8988T (cell line): ENCODE measurements around the gene TUBGCP6.
"Not testable (repeated sequence)": the region's sequence is repeated elsewhere in the genome, so short reads cannot be mapped to it uniquely, and the experiment has no call there.

Source experiments
- DNase-seq: peaks from one replicate; pipeline ENCODE4 v3.0.0; 2011

The TUBGCP6 gene

DNA sequence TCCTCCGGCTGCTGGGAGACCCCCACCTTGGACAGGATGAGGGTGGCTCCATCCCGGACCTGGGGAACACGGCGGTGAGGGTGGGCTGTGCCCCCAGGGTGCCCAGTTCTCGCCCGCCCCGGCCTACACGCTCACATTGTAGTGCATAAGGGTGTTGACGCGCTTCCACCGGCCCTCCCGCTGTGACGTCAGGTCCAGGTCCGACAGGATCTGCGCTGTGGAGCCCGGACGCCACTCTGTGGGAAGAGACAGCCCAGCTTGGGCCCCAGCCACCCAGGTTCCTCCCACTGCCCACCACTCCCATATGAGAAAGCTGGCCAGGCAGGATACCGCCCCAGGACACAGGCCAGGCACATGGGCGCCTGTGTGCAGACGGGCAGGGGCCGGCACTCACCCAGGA lies 33.6 kb upstream of the TUBGCP6 start:
- DNase-seq = no peak

DNA sequence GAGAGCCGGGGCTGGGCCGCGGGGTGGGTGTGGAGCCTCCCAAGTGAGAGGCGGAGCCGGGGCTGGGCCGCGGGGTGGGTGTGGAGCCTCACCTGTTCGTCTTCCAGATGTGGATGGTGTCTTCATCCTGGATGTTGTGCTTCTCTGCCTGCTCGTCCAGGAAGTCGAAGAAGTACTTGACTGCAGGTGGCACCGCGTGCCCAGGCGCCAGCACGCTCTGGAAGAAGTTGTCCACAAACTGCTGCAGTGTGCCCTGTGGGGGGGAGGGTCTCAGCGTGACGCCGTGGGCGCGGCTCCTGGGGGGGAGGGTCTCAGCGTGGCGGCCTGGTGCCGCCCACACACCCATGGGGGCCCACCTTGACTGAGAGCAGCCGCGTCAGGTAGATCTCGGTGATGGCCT lies 32.9 kb upstream of the TUBGCP6 start:
- no peak for DNase-seq

DNA sequence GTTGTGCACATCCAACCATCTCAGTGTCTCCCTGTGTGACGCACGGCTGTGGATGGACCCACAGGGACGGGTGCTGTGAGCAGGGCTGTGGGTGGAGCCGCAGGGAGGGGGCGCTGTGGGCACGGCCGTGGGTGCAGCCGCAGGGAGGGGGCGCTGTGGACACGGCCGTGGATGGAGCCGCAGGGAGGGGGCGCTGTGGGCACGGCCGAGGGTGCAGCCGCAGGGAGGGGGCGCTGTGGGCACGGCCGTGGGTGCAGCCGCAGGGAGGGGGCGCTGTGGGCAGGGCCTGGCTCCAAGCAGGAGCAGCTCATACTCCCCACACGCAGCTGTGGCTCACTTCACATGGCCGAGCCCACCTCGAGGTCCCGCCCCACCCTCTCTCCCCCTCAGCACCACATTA lies 31.3 kb upstream of the TUBGCP6 start:
- no peak for DNase-seq

DNA sequence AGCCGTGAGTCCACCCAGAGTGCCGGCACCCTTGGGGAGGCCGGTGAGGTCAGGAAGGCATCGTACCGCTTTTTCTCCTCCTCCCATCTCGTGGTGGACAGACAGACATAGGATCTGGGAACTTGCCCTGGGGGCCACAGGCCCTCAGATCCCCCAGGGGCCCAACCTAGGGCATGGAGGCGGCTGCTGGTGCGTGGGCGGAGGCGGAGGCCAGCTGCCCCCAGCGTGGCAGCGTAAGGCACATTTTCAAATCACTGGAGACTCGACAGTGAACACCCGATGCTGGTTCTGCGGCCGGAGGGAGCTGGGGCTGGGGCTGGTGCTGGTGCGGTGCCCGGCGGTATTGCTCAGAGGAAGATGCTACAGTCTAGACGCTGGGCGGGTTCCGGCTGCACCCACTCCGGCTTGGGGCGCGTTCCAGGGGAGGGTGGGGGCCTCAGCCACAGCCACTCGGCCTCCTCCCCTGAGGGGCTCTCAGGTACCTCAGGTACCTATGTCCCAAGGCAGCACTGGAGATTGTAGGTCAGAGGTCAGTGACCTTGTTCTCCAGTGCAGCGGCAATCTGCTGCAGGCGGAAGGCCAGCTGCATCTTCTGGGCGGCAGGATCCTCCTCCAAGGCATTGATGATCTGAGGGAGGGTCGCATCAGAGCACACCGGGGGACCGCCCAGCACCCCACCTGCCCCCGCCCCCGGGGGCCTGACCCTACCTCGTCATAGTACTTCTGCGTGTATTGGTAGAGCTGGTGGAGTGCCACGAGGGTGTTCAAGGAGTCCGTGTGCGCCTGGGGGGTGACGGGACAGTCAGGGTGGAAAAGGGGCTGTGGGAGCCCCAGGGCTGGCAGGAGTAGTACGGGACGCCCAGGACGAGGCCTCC lies 30.6 kb upstream of the TUBGCP6 start:
- DNase-seq = no peak

DNA sequence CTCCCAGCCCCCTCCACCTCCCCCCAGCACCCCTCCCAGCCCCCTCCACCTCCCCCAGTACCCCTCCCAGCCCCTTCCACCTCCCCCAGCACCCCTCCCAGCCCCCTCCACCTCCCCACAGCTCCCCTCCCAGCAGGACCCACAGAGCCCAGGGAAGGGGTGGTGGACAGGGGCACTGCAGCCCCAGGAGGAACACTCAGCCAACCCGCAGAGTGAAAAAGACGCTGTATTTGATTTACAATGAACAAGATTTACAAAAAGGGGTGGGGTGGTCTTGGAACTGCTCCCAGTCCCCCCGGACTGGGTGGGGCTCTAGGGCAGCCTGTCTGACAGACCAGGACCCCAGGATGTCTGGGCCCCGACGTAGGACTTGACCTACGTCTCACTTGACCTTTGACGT lies 29.9 kb upstream of the TUBGCP6 start:
- DNase-seq = no peak

DNA sequence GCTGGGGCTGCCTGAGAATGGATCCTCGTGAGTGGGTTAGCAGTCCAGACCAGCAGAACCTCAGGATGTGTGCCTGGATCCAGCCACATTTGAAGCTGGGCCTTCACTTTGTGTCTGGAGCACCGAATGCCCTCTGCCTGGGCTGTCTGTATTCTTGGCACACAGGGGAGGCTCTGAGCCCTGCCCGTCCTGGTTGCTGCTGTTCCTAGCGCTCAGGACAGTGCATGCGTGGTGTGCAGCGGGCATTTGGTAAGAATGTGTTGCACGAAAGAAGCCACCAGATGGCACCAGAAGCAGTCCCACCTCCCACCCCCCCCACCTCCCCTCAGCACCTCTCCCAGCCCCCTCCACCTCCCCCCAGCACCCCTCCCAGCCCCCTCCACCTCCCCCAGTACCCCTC lies 29.5 kb upstream of the TUBGCP6 start:
- DNase-seq = no peak

DNA sequence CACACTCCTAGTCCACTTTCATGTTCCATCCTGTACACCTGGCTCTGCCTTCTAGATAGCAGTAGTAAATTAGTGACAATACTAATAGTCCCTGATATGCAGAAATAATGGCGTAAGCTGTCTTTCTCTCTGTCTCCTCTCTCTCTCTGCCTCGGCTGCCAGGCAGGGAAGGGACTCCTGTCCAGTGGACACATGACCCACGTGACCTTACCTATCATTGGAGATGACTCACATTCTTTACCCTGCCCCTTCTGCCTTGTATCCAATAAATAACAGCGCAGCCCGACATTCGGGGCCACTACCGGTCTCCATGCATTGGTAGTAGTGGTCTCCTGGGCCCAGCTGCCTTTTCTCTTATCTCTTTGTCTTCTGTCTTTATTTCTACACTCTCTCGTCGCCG lies 29.0 kb upstream of the TUBGCP6 start:
- DNase-seq = not testable (repeated sequence)

DNA sequence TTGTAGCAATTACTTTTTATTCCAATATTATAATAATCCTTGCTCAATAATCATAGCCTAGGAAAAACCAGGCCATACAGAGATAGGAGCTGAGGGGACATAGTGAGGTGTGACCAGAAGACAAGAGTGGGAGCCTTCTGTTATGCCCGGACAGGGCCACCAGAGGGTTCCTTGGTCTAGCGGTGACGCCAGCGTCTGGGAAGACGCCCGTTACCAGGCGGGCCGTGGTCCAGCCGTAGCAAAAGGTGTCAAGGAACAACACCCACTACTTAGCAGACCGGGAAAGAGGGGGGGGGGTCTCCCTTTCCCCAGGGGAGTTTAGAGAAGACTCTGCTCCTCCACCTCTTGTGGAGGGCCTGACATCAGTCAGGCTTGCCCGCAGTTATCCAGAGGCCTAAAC lies 28.5 kb upstream of the TUBGCP6 start:
- DNase-seq = not testable (repeated sequence)

DNA sequence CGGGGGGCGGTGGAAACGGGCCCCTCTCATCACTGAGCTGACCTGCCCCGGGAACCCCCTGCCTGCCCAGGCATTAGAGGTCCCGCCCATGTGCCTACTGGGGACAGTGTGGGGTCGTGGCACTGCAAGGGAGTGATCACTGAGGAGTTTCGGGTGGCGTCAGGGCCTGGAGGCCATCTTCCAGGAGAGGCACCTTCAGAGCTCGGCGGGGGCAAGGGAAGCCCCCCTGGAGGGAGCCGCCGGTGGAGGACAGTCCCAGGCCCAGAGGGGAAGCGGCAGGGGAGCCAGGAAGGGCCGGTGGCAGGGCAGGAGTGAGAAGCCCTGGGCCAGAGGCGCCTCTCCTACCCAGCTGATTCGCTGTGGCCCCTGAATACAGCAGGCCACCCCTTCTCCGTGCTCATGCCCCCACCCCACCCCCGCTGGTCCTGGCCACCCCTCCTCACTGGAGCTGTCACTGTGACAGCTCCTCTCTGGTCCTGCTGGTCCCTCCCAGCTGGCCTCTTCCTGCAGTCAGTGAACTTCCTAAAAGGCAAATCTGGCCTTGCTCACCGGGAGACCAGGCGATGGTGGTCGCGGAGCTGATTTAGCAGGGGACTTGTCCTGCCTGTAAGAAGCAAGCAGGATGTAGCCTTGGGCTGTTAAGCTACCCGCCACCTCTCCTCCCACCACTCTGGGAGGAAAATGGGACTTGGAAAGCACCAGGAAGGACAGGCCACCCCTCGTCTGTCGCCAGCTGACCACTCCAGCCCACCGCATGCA lies 27.4 kb upstream of the TUBGCP6 start:
- no peak for DNase-seq

DNA sequence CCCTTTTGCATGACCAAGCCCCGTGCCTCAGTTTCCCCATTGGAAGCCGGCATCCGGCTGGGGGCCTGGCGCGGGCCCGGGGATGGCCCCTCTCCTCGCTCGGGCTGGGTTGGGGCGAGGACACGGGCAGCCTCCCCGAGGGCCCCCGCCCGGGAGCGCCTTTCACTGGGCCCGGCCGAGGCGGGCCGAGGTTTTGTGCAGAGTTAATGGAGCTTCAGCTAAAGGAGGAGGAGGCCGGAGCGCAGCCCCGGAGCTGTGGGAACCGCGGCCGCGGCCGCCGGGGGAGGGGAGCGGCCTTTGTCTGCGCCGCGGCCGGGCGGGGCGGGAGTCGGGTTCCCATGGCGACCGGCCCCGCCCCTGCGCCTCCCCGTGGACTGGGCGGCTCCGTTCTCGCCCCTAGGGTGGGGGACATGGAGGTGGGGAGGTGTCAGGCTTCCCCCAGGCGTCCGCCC lies 26.7 kb upstream of the TUBGCP6 start:
- DNase-seq = no peak

DNA sequence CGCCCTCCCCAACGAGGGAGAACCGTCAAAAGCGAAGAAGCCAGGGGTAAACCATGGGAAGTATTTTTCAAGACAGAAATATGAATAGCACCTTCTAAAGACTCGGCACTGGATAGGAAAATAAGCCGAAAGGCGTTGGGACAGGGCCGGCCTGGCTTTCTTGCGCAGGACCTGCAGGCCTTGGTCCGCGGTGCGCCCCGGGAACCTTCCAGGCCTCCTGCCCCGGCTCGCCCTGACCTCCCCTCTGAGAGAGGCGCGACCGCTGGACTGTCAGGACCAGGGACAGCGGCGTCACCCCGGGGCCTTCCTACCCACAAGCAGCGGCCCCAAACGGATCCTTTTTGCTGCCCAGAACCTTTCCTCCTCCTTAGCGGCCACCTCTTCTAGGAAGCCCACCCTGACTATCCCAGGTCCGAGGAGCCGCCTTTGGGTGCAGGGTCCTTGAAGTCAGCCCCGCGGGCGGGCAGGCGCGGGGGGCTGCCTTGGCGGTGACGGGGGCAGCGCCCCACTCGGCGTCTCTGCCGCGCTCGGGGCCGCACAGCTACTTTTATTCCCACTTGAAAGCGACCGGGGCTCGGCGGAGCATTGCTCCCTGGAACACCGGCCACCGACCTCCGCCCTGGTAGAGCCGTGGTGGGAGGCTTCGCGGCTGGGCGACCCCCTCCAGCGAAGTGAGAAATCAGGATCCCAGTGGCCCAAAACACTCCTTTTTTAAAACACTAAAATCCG lies 26.0 kb upstream of the TUBGCP6 start:
- DNase-seq = no peak

DNA sequence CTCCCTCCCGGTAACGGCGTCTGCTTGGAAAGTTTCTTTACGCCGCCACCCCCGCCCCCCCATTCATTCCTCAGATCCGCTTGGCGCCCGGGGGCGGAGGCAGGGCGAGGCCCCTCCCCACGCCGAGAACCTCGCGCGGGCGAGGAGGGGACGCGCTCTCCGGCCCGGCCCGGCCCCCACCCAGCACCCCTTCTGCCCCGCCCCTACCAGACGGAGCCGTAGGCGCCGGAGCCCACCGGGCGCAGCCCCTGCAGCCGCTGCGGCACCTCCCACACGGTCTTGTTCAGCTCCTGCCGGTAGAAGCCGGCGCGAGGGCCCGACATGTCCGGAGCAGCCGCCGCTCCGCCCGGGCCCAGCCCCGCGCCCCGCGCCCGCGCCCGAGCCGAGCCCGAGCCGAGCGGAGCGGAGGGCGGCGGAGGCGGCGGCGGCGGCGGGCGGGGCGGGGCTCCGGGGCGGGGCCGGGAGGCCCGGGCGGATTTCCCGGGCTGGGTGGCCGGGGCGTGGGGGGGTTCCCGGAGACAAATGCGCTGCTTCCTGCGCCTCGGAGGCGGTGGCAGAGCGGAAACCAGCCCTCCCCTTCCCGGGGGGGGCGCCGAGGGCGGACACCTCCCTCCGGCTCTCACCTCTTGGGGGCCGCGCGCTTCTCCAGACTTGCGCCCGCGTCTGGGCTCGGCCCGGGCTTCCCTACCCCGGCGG lies 25.3 kb upstream of the TUBGCP6 start, which contains the start of gene MAPK11:
Gene MAPK11, minus strand, starts transcription at position 411 of the 696 bp plus-strand sequence. Its CDS starts 88 bp downstream, at position 323.
- peak; percentile 86 for DNase-seq

DNA sequence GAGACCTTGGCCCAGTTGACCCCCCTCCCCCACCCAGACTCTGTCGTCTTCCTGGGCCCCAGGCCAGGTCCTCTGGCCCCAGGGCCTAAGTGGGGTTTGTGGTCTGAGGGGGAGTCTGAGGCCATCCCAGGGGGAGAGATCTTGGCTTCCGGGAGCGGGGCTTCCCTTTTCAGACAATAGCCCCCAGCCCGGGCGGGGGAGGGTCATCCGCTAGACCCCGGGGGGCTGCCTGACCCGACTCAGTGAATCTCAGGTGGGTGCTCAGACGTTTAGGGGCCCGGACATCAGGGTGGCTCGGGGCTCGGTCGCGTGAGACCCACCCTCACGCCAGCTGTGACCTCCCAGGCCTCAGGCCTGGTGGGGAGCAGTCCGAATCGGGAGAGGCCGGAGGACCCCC lies 24.7 kb upstream of the TUBGCP6 start:
- DNase-seq = no peak

DNA sequence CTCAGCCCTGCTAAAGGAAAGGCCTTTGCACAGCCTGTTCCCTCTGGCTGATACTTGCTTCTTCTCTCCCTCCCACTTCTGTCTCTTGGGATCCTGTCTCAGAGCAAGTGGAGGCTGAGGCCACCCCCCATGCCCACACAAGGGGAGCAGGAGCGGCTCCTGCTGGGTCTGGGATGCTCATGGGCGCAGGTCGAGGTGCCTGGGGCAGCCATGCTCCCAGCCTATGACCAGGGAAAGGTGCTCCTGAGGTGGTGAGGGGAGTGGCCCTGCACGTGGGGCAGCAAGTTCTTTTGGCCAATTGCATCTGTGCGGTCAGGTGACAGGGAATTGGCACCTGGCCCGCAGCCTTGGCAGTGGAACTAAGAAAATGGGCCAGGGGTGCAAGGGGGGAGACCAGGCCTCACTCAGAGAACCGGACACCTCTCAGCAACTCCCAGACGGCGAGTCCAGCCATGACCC lies 23.9 kb upstream of the TUBGCP6 start:
- no peak for DNase-seq

DNA sequence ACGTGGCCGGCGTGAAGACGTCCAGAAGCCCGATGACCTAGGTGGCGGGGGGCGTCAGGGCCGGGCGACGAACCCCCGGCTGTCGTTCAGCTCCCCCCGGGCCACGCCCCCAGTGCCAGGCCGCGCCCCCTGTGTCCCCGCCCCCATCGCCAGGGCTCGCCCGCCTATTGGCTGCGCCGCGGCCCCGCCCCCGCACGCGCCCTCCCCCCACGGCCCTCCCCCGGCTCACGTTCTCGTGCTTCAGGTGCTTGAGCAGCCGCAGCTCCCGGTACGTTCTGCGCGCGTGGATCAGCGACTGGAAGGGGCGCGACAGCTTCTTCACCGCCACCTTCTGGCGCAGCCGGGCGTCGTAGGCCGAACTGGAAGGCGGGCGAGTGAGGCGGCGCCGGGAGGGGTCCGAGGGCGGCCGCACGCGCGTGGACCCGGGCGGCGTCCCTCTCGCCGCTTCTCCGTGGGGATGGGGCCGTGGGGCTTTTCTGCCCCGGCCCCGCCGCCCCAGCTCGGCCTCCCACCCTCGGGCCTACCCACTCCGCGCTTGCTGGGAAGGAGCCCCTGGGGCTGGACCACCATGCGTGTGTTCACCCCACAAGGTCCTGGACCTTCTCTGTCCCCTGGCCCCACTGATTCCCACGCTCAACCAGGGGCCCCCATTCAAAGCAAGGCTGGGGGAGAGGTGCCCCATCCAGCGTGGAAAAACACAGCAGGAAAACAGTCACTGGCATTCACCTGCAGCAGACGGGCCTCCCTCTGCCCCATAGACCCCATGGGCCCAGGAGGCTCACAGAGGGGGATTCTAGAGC lies 23.0 kb upstream of the TUBGCP6 start:
- DNase-seq = no peak

DNA sequence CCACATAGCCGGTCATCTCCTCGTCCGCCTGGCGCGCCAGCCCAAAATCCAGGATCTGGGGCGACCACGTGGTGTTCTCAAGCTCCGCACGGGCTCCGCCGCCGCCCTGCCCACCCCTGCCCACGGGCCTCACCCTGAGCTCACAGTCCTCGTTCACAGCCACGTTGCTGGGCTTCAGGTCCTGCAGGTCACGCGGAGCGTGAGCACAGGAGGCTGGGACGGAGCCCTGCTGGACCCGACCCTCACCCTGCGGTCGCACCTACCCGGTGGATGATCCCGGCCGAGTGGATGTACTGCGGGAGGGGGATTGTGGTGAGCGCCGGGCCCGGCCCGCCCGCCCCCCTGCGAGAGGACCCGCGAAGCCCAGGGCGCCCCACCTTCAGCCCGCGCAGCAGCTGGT lies 22.2 kb upstream of the TUBGCP6 start:
- DNase-seq = no peak

DNA sequence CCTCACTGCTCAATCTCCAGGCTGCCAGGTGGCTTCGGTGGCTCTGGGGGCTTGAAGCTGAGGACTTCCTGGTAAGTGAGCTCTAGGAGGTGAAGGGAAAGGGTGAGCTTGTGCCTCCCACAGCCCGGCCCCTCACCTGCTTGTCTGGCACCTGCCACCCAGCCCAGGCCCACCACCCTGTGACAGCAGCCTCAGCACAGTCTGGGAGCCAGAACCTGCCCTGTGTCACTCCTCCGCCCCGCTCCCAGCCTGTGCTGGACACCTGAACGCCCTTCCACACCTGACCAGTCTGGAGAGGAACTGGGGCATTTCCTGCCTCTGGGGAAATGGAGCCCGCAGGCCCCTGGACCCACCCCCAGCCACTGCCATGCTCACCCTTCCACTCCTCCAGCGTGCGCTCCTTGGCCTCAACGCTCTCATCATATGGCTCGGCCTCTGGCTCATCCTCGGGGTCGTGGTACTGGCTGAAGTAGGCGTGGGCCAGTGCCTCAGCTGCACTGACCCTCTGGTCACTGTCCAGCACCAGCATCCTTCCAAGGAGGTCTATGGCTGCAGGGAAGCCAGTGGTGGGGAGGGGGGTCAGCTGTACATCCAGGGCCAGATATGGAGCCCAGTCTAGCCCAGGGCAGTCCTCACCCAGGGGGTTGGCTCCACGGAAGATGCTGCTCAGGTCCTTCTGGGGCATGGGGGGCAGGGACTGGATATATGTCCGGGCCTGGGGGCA lies 20.3 kb upstream of the TUBGCP6 start:
- DNase-seq = no peak

DNA sequence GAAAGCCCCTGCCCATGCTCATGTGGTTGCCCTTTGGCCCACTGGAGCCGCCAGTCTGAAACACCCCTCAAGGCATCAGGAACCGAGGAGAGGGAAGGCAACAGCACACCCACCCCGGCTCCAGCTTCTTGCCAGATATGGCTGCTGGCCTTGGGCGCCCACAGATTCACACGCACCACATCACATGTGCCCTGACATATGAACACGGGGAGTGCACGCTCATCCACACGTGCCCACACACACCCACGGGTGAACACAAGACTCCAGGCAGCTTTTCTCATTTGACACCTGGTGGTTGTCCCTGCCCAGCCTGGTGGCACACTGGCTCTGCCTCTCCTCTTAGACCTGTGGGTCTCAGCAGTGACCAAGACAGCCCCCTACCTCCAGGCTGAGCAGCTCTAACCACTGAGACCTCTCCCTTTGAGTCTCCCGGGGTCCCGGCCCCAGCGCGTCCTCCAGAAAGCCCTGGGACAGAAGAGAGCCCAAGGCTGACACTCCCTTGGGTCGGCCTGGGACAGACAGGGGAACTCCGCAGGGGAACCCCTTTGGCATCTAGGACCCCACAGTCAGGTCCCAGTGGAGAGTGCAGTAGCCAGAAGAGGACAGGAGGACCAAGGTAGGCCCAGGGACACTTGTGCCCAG lies 19.4 kb upstream of the TUBGCP6 start:
- DNase-seq = no peak

DNA sequence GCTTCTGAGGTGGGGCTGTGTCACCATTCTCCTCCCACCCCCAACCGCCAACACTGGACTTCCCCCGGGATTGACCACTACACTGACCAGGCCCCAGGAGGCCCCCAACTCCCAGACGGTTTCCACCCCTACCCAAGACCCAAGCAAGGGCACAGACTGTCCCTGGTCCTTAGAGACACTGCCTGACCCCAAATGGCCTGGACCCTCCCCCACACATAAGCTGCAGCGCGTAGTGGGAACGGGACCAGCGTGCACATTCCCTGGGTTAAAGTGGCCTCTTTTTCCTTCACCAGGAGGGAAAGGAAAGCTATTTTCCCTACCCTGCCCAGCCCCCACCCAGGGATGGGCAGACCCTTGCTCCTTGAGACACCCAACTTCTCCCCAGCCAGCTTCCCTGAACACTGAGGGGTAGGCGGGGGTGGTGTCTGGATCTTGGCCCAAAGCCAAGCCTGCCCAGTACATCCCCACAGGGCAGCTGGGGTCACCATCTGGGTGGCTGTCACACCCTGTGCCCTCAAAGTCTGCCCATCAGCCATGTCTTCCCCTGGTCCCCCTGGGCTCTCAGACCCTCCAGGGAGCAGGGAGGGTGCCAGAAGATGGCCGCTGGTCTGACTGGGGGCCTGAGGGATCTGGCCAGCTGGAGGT lies 18.3 kb upstream of the TUBGCP6 start:
- no peak for DNase-seq

DNA sequence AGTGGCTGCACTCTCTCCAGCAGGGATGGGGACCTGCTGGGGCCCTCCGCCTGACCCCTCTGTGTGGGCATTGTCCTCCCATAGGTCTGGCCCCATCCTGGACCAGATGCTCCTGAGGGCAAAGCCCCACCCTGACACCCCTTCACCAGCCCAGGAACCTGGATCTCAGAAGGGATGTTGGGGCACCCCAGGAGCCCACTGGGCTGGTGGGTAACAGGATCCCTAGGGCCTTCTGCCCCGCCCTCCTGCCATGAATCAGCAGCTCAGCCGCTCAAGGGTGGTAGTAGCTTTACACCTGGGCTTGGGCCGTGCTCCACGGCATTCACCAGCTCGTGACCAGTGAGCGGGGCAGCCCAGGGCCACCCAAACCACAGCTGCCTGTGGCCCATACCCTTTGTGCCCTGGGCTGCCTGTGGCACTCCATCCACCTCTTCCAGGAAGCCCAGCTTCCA lies 17.7 kb upstream of the TUBGCP6 start:
- DNase-seq = peak; percentile 82
